GM21381 (cell line): Measurements from ENCODE around the gene BRD4.
"Not testable (repeated sequence)": the region's sequence is repeated elsewhere in the genome, so short reads cannot be mapped to it uniquely, and the experiment has no call there.

ENCODE experiments used
- ATAC-seq: cut with Tn5 transposase; IDR thresholded peaks from one replicate; pipeline ENCODE4 v1.9.1; 2021; ENCODE audit warnings: mild to moderate bottlenecking, moderate library complexity; ENCODE audit not compliant: unreplicated experiment

BRD4 gene

DNA sequence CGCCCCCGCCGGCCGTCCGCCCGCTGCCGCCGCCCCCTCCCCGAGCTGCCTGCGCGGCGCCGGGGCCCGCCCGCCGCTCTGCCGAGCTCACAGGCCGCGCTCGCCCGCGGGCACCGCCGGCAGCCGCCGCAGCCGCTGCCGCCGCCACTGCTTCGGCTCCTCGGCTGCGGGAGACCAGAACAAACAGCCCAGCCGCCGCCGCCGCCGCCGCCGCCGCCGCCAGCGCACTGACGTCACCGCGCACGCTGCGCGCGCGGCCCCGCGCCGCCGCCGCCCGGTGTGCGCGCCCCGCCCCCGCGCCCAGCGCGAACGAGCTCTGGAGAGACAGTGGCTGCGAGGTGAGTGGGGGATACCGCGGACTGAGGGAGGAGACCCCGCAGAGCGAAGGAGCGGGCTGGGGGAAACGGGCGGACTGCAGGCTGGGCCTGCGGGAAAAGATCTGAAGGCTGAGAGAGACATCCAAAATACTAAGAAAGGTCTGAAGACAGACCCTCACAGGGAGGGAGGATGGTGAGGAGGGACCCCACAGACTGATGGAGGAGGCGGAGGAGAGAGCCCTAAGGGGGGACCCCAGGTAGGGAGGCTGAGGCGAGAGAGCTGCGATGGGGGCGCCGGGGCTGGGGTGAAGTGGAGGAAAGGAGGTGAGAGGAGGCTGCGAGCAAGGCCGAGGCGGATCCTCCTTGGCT is at the start of gene BRD4:
BRD4 (minus strand) TSS at position 229 of the 686 bp plus-strand sequence. CDS start 59,440 bp downstream, outside the sequence.
- peak; percentile 40 for ATAC-seq

- ATAC-seq = no peak
Observed at GRCh38 chr19:15381864-15382263, 49.5 kb upstream of the BRD4 start.

GRCh38 chr19:15381429-15381828 is 49.1 kb upstream of the BRD4 start:
- ATAC-seq = no peak

- ATAC-seq = peak; percentile 13
Observed at GRCh38 chr19:15379999-15380647, 47.8 kb upstream of the BRD4 start.

- ATAC-seq = peak; percentile 80
Observed at GRCh38 chr19:15379083-15379998, 47.0 kb upstream of the BRD4 start, which contains the start of gene AKAP8. AKAP8 (minus strand) TSS chr19:15379787; CDS start chr19:15379731, 56 bp downstream.

GRCh38 chr19:15378534-15379082 is 46.3 kb upstream of the BRD4 start:
- no peak for ATAC-seq

GRCh38 chr19:15374796-15375440 is 42.6 kb upstream of the BRD4 start:
- ATAC-seq = no peak

DNA sequence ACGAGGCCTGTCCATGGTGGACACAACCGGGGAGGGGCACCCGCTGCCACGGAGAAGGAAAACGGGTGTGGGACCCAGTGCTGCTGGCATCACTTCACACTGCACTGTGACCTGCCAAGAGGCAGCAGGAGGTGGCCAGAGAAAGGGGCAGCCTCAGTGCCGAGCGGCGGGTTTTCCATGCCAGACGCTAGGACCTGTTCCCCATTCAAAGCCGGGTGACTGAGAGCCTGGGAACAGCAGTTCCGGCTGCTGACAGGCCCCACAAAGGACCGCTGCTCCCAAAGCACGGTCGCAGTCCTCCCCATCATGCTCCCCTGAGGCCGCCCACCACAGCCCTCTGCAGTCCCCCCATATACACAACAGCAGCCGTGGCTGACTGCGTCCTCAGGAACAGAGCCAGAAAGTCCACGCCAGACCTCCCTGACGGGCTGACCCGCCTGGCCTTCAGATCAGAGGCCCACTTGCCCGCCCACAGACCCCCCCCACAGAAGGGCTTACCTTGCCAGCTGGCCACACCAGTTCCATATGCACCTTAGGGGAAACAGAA is 41.8 kb upstream of the BRD4 start:
- ATAC-seq = no peak

- ATAC-seq = no peak
Observed at GRCh38 chr19:15373644-15374043, 41.3 kb upstream of the BRD4 start.

DNA sequence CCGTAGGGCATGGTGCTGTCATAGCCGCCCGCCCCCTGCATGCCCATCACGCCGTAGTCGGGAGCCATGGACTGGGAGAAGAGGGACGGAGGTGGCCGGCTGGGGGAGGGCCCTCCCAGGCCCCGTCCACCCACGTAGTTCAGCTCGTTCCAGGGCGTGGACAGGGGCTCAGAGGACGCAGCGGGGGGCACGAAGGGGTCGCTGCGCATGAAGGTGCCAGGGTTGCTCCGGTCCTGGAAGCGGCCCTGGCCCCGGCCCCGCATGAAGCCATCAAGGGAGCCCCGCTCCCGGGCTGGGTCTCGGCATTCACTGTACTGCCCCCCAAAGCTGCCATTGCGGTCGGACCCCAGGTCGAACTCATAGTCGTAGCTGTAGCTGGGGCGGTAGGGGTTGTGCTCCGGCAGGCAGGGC is 40.6 kb upstream of the BRD4 start:
- ATAC-seq = no peak

- ATAC-seq = no peak
Observed at GRCh38 chr19:15372470-15372869, 40.1 kb upstream of the BRD4 start.

DNA sequence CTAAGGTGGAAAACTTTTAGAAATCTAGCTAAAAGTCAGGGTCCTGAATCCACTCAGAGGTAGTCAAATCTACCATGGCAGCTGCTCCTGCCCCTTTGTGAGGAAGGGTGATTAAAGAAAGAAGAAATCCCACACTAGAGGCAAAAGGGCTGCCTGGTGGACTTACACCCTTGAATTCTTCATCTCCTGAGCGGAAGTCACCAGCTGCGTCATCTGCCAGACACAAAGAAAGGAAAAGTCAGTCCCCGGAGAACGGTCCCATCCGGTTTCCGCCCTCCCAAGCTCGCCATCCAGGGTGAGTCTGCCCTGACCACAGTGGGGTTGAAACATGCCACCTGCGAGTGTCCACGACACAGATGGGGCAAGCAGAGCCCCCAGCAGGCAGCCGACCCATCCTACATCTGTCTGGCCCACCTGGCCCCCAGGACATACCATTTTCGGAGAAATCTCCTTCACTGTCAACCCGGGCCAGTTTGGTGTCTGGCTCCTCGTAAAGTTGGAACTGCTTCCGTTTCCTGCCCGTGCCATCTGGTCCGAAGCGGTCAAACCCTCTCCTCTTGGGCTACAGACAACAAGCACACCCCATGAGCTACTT is 39.5 kb upstream of the BRD4 start:
- no peak for ATAC-seq

DNA sequence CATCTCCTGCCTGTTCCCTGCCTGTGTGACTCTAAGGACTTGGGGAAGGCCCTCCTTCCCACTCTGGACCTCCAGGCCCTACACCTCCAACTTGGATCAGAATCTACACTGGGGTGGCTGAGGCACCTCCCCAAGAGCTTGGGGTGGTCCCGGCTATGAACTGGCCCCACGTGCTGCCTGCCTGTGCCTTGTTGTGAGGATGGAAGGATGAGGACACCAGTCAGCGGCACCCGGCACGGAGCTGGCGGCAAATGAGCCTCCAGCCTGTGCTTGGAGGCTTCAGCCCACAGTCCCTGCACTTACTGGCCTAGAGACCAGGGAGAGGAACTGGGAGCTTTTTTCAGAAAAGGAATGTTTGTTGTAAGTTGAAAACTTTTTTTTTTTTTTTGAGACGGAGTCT is 38.8 kb upstream of the BRD4 start:
- ATAC-seq = no peak

- no peak for ATAC-seq
Observed at GRCh38 chr19:15369594-15369891, 37.2 kb upstream of the BRD4 start.

- no peak for ATAC-seq
Observed at GRCh38 chr19:15368798-15369593, 36.7 kb upstream of the BRD4 start.

- no peak for ATAC-seq
Observed at GRCh38 chr19:15368051-15368632, 35.8 kb upstream of the BRD4 start.

DNA sequence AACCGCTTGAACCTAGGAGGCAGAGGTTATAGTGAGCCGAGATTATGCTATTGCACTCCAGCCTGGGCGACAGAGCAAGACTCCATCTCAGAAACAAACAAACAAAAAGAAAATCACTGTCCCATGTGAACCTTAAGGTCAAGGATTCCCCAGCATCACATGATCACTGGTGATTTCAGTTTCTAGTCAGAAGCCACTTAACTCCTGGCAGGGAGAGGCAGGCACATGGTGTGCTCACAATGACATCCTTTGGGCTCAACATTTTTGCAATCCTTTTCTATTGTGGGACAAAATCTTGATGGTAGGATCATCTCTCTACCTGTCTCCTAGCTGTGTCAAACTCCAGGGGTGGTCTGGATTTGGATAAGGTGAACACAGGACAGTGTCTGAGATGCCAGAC is 35.1 kb upstream of the BRD4 start:
- no peak for ATAC-seq

DNA sequence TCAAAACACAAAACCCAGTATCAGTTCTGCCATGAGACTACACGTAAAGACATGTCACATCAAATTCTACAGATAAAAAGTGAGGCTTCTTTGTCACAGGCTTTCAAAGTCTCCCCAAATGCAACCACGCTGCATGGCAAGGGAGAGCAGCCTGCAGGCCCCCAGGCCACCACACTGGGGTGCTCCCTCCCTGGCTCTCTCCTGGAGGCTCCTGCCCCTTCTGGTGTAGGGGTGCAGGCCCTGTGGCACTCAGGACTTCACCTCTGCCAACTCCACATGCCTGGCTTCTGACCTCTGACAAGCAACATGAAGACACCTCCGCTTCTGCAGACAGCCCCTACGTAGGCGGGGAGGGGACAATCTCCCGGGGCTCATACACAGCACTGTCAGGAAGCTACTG is 32.9 kb upstream of the BRD4 start:
- ATAC-seq = no peak

GRCh38 chr19:15363791-15364190 is 31.5 kb upstream of the BRD4 start:
- not testable (repeated sequence) for ATAC-seq
